NCI-H146 (cell line): ENCODE data around the gene PARD6B.

Source experiments
- DNase-seq: peaks from one replicate; lab custom pipeline; 2025; lab: John Stamatoyannopoulos, UW

PARD6B gene

DNA sequence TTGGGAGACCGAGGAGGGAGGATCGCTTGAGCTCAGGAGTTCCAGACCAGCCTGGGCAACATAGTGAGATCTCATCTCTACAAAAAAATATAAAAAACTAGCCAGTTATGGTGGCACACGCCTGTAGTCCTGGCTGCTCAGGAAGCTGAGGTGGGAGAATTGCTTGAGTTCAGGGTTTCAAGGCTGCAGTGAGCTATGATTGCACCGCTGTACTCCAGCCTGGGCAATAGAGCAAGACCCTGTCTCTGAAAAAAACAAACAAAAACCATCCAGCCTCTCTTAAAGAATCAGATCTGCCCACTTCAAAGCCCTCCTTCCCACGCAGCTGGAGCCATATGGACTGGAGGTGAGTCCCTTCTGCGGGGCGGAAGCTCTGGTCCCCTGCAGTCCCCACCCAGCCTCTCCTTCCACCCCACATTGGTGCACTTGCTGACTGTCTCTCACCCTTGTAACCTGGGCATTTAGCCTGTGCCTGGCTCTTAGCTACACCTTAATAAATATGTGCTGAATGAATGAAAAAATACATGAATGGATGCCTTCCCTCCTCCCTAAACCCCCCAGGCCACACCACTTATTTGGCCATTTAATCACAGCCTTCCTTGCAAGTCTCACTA is 7.2 kb upstream of the PARD6B start:
- DNase-seq: no peak

DNA sequence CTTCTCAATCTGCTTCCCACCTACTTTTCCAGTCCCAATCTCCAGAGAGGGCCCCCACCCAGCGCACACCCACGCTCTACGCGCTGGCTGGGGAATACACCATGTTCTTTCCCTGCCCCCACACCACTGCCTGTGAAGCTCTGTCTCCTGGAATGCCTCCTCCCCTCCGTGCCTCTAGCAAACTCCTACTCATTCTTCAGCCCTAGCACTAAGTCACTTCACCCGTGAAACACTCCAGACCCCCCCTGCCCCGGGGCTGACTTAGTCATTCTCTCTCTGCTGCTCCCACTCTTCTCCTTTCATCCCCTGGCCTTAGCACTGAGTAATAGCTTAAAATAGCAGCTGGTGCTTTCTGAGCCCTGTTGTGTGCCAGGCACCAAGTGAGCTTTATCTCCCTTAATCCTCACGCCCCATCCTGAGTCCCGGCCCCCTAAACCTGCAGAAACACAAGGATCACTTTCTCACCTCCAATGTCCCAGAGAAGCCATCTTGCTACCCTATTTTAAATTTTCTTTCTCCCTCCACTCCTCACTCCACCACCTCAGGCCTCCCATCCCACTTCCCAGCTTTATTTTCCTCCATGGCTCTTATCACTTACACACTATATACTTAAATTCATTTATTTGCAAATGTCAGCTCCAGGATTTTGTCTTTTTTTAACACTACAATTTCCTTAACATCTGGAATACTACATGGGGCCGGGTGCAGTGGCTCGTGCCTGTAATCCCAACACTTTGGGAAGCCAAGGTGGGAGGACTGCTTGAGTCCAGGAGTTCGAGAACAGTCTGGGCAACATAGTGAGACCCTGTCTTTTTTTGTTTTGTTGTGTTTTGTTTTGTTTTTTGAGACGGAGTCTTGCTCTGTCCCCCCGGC is 6.3 kb upstream of the PARD6B start:
- DNase-seq: no peak

DNA sequence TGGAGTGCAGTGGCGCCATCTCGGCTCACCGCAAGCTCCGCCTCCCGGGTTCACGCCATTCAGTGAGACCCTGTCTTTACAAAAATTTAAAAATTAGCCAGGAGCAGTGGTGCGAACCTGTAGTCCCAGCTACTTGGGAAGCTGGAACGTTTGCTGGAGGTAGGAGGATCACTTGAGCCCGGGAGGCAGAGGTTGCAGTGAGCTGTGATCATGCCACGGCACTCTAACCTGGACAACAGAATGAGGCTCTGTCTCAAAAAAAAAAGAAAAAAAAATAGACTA is 5.7 kb upstream of the PARD6B start:
- no peak for DNase-seq

DNA sequence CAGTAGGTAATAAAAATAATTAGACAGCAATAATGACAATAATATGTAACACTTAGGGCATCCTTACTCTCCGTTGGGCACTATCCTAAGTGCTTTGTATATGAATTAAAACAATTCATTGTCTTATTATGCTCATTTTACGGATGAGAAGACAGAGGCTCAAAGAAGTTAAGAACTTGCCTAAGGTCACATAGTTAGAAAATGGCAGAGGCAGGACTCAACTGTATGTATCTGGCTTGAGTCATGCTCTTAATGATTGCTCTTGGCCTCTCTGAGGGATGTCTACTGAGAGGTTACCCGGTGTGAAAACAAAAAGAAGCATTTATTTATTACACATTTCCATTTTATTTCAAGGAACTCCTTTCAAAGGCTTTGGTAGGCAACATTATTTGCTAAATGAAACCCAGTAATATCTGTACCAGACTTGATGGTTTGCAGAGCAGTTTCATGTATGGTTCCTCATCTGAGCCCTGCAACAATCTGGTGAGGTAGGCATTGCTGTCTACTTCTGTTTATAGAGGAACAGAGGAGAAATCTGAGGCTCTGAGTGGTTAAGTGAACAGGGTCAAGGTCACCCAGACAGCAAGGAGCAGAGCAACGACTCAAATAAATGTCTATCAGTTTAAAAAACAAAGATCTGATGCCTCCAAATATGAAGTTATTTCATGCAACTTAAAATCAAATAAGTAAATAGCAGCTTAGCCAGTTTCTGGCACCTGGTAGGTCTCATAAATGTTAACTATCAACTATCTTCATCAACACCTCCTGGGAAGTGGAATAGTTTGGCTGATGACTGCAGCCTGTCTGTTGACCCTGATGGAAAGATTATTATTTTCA is 4.2 kb upstream of the PARD6B start:
- DNase-seq: no peak

DNA sequence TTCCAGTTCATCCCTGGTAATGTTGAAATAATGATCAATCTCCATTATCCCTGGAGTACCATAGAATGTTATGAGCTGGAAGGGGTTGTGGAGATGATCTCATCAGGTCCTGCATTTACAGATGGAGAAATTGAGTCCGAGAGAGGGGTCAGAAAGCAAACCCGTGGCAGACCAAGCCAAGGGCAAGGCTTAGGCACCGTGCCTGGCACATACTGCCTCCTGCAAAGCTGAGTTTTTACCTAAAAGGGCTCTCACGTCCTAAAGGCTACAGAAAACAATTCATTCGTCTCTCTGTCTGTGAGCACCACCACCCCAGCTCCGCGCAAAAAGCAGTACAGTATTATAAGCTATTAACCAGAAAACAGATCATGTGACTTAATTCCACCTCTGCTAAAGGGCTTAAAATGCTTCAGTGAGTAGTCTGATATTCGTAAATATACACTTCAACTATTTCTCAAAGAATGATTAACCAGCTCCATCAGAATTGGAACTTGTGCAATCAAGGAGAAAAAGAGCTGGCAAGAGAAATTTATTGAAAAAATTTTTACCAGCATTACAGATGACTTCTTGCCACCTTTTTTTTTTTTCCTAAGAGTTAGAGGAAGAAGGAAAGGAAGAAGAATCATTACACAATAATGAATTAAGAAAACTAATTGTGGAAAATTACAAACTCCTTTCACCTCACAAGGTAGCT is 3.4 kb upstream of the PARD6B start:
- no peak for DNase-seq

DNA sequence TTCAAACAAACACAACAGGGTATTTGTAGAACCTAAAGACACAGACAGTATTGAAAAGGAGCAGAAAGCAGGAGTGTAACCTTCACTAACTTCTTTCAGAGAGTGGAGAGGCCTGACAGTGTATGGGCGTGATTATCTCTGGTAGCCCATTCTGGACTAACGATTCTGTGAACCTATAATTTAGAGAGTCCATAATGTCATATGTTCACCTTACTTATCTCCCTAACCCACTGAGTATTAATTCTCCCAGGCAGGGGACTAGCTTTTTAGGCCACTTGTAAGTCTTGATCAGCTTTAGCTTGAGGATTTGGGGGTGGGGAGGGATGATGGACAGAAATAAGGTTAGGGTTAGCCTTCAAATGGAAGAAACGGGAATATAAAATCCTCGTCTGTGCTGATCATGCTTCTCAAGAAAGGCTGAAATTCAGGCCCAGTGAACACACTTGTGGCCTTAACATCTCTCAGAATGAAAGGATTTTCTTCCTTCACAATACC is 2.8 kb upstream of the PARD6B start:
- no peak for DNase-seq

DNA sequence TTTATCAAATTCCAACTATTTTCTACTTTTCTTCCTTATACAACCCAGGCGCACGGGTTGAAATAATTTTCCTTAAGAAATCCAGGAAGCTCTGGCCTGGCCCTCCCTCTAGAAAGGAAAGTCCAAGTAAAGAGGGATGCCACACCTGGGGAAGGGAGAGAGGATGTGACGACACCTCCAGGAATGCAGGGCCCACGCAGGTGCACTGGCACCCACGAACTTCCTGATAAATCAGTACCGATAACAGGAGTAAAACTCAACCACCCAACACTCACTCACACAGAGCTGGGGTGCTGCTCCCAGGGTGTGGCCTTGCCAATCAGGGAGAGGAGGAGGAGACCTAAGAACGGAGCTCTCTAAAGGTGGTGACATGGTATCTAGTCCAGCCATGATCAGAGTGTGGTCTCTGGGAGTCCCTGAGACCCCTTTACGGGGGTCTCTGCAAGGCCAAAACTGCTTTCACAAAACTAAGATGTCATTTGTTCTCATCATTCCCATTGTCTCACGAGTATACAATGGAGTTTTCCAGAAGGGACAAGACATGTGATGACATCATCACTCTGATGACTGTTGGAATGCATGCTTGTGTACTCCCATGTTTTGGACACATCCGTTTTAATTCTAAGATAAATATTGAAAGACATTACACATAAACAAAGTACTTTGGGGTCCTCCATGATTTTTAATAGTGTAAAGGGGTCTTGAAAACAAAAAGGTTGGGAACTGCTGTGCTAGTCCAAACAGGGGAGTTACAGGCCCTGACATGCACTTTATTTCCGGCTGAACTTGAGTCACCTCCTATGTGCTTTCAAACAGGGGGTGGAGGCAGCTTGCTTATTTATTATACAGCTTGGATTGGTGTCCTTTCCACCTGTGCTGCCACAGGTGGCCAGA is 2.2 kb upstream of the PARD6B start:
- DNase-seq: peak; percentile 7

DNA sequence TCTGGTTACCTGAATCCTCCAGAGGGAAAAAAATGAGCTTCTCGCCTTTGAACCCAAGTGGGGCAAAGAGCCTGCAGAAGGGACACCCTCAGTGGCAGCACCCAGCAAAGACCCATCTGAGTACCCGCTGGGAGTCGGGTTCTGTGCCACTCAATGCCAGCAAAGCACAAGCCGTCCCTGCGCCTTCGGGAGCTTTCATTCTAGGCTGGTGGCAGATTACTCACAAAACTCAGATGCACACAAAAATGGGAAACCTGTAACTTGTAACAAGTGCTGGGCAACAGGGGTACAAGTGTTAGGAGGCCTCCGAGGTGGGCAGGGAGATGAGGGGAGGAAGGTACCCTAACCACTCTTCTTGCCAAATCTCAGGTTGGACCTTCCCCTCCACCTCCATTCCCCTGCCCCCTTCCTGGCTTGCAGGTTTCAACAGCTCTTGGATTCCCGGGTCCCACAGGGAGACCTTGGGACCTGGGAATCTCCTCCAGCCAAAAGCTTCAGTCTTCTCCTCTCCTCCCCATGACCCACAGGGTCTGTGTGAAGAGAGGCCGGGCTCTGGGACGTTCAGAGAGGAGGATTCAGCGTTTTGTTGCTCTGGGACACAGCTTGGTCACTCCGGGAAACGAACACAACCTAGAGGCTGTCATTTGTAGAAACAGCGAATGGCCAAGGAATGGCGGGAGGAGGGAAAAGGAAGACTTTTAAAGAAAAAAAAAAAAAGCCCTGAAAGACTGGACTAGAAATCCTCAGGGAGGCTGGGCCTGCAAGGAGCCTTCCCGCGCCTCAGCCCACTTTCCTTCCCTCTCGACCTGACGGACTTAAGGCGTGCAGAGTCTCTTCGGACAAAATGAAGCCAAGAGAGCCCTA is 1.2 kb upstream of the PARD6B start:
- DNase-seq: peak; percentile 62

DNA sequence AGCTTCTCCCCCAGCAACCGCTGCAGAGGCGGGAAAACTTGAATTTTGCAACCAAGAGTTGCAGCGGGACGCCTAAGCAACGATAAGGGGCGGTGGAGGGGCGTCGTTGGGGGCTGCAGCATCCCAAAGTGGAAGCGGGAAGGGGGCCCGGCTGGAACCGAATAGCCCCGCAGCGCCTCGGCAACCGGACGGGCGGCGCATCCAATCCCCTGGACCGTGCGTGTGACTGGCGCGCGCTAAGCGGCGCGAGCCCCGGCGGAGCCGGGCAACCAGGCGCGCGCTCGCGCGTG is 670 bp upstream of the PARD6B start:
- DNase-seq: no peak

DNA sequence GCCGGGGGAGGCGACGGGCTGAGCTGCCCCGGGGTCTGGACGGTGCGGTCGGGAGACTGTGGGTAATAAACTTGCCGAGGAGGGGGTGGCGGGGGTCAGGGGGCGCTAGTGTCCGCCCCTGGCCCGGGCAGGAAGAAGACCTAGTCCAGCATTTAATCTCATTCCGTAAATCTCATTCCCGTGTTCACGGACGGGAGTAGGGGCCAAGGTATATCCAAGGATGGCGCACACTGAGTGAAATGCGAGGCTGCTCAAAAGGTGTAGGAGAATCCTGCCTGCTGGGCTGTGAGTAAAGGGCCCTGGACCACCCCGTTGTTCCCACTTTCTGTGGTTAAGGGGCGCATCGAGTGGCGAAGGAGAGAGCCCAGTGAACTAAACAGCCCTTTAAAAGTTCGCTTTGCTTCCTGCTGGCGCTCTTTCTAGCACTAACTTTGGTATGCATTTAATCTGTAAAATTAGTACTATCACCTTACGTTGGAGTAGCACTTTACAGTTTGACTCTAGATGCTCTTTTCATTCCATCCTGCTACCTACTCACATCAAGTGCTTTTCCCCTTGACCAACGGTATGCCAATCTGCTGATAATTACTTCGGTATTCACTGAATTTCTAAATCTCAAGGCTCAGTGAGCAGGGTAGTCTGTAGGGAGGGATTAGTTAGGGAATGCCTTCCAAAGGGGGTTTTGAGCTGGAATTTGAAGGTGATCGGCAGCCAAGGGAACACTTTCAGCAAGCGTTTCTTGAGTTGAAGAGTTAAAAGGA is 730 bp downstream of the PARD6B start:
- peak; percentile 62 for DNase-seq

DNA sequence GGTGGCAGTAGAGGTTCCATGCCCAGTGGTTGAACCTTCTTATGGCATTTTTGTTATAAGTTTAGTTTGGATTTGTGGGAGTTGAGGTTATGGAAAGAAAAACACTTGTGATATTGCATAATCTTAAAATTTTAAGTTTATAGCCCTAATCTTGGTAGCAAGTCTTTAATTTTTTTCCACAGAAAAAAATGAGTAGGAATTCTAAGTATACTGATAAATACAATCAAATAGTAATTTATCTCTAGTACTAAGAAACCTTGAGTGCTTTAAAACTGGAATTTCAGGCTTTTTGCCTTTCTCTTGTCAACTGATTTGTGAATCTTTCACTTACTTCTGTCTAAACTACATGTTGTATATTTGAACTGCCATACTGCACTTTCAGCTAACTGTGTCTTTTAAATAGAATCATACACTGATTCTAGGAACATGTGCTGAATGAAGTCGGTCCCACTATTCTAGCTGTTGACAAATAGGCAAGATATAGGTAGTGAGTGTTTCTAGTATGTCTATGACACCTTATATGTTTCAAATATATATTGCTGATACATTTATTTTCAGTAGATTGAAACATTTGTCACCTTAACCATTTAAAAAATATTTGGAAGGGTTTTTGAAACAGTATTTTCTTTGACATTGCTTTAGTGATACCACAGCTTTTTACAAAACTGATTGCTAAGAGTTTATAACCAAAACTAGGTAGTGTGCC is 2.4 kb downstream of the PARD6B start:
- DNase-seq: no peak

DNA sequence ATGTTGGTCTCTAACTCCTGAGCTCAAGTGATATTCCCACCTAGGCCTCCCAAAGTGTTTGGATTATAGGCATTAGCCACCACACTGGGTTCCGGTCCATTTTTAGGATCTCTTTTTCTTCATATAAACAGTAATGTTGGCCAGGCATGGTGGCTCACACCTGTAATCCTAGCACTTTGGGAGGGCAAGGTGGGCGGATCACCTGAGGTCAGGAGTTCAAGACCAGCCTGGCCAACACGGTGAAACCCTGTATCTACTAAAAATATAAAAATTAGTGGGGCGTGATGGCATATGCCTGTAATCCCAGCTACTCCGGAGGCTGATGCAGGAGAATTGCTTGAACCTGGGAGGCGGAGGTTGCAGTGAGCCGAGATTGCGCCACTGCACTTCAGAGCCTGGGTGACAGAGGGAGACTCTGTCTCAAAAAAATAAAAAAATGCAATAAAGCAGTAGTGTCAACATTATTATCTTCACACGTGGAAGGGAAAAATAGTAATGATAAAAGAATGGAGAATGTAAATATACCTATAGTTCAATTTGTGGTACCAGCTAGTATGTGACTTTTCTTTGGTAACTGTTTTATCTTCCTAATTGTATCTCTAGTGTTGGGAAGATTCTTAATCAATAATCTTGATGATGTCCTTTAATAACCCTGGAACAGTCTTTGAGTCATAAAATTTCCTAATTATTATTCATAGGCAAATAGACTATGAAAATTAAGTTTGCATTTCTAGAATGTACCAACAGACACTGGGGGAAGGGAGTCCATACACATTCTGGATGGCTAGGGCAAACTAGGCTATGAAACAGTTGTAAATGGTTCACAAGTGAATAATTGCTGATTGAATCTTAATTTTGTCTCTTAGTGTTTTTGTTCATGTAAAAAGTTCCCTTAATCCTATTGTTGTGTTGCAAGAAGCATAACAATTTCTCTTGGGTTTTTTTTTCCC is 3.6 kb downstream of the PARD6B start:
- no peak for DNase-seq

DNA sequence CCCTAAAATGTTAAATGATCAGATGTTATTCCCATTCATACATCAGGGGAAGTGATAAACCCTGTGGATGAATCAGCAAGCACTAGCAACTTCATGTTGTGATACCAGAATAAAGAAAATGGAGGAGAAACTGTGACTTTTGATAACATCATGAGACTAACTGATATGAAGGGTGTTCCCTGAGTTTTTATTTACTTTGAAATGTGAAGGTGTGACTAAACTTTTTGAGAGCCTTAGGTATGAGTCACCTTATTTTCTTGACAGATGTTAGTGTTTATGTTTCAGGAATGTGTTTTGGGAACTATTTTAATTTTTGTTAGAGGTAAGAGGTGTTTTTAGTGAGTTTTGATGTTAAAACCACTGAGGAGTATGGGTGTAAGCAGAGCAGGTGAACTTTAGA is 4.4 kb downstream of the PARD6B start:
- no peak for DNase-seq

DNA sequence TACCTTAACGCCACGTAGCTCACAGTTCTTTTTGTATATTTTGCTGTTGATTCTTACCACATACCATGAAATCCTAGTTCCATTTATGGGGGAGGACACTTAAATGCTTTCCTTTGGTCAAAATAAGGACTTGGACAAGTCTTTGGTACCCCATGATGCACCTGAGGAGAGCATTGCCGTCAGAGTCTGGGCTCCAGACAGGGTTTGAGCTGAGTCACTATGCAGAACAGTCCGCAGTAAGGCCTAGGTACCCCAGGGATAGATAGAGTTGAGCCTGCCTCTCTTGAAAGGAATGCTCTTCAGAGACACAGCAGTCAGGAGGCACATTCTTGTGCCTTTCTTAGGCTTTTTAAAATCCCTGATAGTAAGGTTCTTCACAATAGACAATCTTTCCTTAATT is 6.0 kb downstream of the PARD6B start:
- DNase-seq: no peak

DNA sequence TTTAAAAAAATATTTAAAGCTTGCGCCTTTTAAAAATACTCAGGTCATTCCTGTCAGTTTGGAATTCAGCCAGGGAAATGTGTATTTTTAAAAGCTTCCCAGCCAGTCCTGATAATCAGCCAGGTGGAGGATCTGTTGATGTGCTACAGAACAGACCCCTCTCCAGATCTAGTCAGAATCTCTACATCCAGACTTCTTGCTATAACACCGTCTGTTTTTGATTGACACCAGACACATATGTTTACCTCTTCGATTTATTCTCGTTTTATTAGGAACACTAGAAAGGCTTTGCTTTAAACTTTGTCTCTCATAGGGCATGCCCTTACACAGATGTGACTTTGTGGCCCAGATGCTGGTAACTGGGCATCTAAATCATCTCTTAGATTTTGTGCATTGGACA is 11.7 kb downstream of the PARD6B start:
- no peak for DNase-seq

DNA sequence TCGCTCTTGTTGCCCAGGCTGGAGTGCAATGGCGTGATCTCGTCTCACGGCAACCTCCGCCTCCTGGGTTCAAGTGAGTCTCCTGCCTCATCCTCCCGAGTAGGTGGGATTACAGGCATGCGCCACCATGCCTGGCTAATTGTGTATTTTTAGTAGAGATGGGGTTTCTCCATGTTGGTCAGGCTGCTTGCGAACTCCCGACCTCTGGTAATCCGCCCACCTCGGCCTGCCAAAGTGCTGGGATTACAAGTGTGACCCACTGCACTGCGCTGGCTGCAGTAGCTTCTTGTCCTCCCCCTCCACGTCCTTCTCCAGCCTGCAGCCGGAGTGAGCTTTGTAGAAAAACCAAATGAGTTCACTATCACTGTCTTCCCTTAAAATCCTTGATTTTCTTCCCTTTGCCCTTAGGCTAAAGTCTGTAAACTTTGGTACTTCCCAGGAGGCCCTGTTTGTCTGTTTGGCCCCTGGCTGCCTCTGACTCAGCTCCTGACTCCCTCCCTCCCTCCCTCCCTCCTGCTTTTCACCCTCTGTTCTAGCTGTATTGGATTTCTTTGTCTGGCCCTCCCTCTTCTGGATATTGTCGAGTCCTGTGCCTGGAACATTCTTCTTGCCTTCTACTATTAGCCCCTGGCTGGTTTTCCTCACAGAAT is 12.9 kb downstream of the PARD6B start:
- no peak for DNase-seq

DNA sequence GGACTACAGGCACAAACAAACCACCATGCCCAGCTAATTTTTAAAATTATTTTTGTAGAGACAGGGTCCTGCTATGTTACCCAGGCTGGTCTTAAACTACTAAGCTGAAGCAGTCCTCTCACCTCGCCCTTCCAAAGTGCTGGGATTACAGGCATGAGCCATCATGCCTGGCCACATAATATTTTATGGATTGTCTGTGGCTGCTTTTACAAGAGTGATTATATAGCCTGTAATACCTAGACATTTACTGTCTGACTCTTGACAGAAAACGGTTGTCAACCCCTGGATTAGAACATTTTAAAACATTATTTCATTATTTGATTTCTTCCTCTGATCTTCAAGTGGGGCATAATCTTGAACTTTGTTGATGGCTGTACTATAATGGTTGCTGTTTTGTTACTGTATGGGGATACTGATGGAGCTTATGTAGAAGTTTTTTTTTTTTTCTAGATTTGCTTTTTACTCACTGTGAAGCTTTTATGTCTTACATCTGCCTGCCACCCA is 14.3 kb downstream of the PARD6B start:
- DNase-seq: no peak
